ENCODE results near the gene SEZ6L.

Gene SEZ6L

GRCh38 chr22:26170795-26171580 is 1.7 kb downstream of the SEZ6L start:
- DNase-seq = peak; percentile 19
- in situ Hi-C loops (cut with HindIII; ENCODE audit: low pct_ligation_motif_present, low pct_unique_long_range_greater_than_20kb, low sequenced_read_pairs) = no loop called here

GRCh38 chr22:26172389-26172990 is 3.2 kb downstream of the SEZ6L start:
- in situ Hi-C loops (cut with HindIII; ENCODE audit: low pct_ligation_motif_present, low pct_unique_long_range_greater_than_20kb, low sequenced_read_pairs) = no loop called here

GRCh38 chr22:26174280-26174679 is 5.0 kb downstream of the SEZ6L start:
- peak; percentile 2 for DNase-seq
- in situ Hi-C loops (cut with HindIII; ENCODE audit: low pct_ligation_motif_present, low pct_unique_long_range_greater_than_20kb, low sequenced_read_pairs) = no loop called here

More at GRCh38 chr22:26172389-26172990, 3.2 kb downstream of the SEZ6L start:
- peak; percentile 32 for DNase-seq

- DNase-seq = no peak
- in situ Hi-C loops (cut with HindIII; ENCODE audit: low pct_ligation_motif_present, low pct_unique_long_range_greater_than_20kb, low sequenced_read_pairs) = no loop called here
Measured at GRCh38 chr22:26182723-26183122, 13.5 kb downstream of the SEZ6L start.

- DNase-seq = no peak
- in situ Hi-C loops (cut with HindIII; ENCODE audit: low pct_ligation_motif_present, low pct_unique_long_range_greater_than_20kb, low sequenced_read_pairs) = no loop called here
Measured at GRCh38 chr22:26185190-26185589, 15.9 kb downstream of the SEZ6L start.

GRCh38 chr22:26188341-26188740 is 19.1 kb downstream of the SEZ6L start:
- no peak for DNase-seq
- in situ Hi-C loops (cut with HindIII; ENCODE audit: low pct_ligation_motif_present, low pct_unique_long_range_greater_than_20kb, low sequenced_read_pairs) = no loop called here

- in situ Hi-C loops (cut with HindIII; ENCODE audit: low pct_ligation_motif_present, low pct_unique_long_range_greater_than_20kb, low sequenced_read_pairs) = no loop called here
- no peak for DNase-seq
Measured at GRCh38 chr22:26194313-26194712, 25.1 kb downstream of the SEZ6L start.

GRCh38 chr22:26194877-26195276 is 25.6 kb downstream of the SEZ6L start:
- DNase-seq = no peak
- in situ Hi-C loops (cut with HindIII; ENCODE audit: low pct_ligation_motif_present, low pct_unique_long_range_greater_than_20kb, low sequenced_read_pairs) = no loop called here

- in situ Hi-C loops (cut with HindIII; ENCODE audit: low pct_ligation_motif_present, low pct_unique_long_range_greater_than_20kb, low sequenced_read_pairs) = no loop called here
- no peak for DNase-seq
Measured at GRCh38 chr22:26196657-26197056, 27.4 kb downstream of the SEZ6L start.

GRCh38 chr22:26197425-26197824 is 28.2 kb downstream of the SEZ6L start:
- DNase-seq = no peak
- in situ Hi-C loops (cut with HindIII; ENCODE audit: low pct_ligation_motif_present, low pct_unique_long_range_greater_than_20kb, low sequenced_read_pairs) = no loop called here

- in situ Hi-C loops (cut with HindIII; ENCODE audit: low pct_ligation_motif_present, low pct_unique_long_range_greater_than_20kb, low sequenced_read_pairs) = no loop called here
- no peak for DNase-seq
Measured at GRCh38 chr22:26199665-26200064, 30.4 kb downstream of the SEZ6L start.

- DNase-seq = no peak
- in situ Hi-C loops (cut with HindIII; ENCODE audit: low pct_ligation_motif_present, low pct_unique_long_range_greater_than_20kb, low sequenced_read_pairs) = no loop called here
Measured at GRCh38 chr22:26202280-26202924, 33.1 kb downstream of the SEZ6L start.

GRCh38 chr22:26205494-26205893 is 36.2 kb downstream of the SEZ6L start:
- DNase-seq = no peak
- in situ Hi-C loops (cut with HindIII; ENCODE audit: low pct_ligation_motif_present, low pct_unique_long_range_greater_than_20kb, low sequenced_read_pairs) = no loop called here

- DNase-seq = no peak
Measured at GRCh38 chr22:26210334-26210733, 41.1 kb downstream of the SEZ6L start.

GRCh38 chr22:26213826-26214225 is 44.6 kb downstream of the SEZ6L start:
- in situ Hi-C loops (cut with HindIII; ENCODE audit: low pct_ligation_motif_present, low pct_unique_long_range_greater_than_20kb, low sequenced_read_pairs) = no loop called here
- no peak for DNase-seq

More at GRCh38 chr22:26210334-26210733, 41.1 kb downstream of the SEZ6L start:
- in situ Hi-C loops (cut with HindIII; ENCODE audit: low pct_ligation_motif_present, low pct_unique_long_range_greater_than_20kb, low sequenced_read_pairs) = no loop called here

- no peak for DNase-seq
- in situ Hi-C loops (cut with HindIII; ENCODE audit: low pct_ligation_motif_present, low pct_unique_long_range_greater_than_20kb, low sequenced_read_pairs) = no loop called here
Measured at GRCh38 chr22:26214466-26214865, 45.2 kb downstream of the SEZ6L start.

GRCh38 chr22:26215736-26216135 is 46.5 kb downstream of the SEZ6L start:
- in situ Hi-C loops (cut with HindIII; ENCODE audit: low pct_ligation_motif_present, low pct_unique_long_range_greater_than_20kb, low sequenced_read_pairs) = no loop called here
- DNase-seq = no peak

- no peak for DNase-seq
- in situ Hi-C loops (cut with HindIII; ENCODE audit: low pct_ligation_motif_present, low pct_unique_long_range_greater_than_20kb, low sequenced_read_pairs) = no loop called here
Measured at GRCh38 chr22:26225207-26225606, 55.9 kb downstream of the SEZ6L start.

GRCh38 chr22:26226538-26227297 is 57.5 kb downstream of the SEZ6L start:
- DNase-seq = no peak
- in situ Hi-C loops (cut with HindIII; ENCODE audit: low pct_ligation_motif_present, low pct_unique_long_range_greater_than_20kb, low sequenced_read_pairs) = no loop called here
